GM23248 (cell line): ENCODE results near the gene PCBP1. TPM values are rescaled to one million over a fixed set of nuclear protein-coding genes. Genes with fewer than 3 reads are reported as not detected.

Source experiments
- DNase-seq: peaks from one replicate; pipeline ENCODE4 v3.0.0-alpha.2; 2015
- H2AFZ ChIP-seq: fragments of 200-600 bp; sonication (generic); 2 replicates; pipeline ENCODE4 v1.6.1; 2016; ENCODE audit warnings: antibody characterized with exemption
- H3F3A ChIP-seq: fragments of 200-600 bp; sonication (generic); 2 replicates; pipeline ENCODE4 v1.6.1; 2016; ENCODE audit warnings: mild to moderate bottlenecking, antibody characterized with exemption, mixed run types; ENCODE audit not compliant: insufficient read depth
- H3K27ac ChIP-seq: fragments of 200-600 bp; sonication (generic); 2 replicates; pipeline ENCODE4 v1.5.1; 2016; ENCODE audit warnings: mild to moderate bottlenecking
- H3K27me3 ChIP-seq: fragments of 200-600 bp; sonication (generic); replicated peaks from 2 replicates; pipeline ENCODE4 v1.6.1; 2016; ENCODE audit warnings: mild to moderate bottlenecking; ENCODE audit not compliant: insufficient read depth
- H3K36me3 ChIP-seq: fragments of 200-600 bp; sonication (generic); 2 replicates; pipeline ENCODE4 v1.6.1; 2016; ENCODE audit warnings: low read depth, mild to moderate bottlenecking
- H3K4me1 ChIP-seq: fragments of 200-600 bp; sonication (generic); 2 replicates; pipeline ENCODE4 v1.6.1; 2016; ENCODE audit warnings: mild to moderate bottlenecking; ENCODE audit not compliant: insufficient read depth
- H3K4me2 ChIP-seq: fragments of 200-600 bp; sonication (generic); one replicate; pipeline ENCODE4 v1.6.1; 2016; ENCODE audit warnings: mild to moderate bottlenecking; ENCODE audit not compliant: unreplicated experiment
- H3K4me3 ChIP-seq: fragments of 200-600 bp; sonication (generic); 2 replicates; pipeline ENCODE4 v1.5.1; 2016; ENCODE audit warnings: mild to moderate bottlenecking
- H3K79me2 ChIP-seq: fragments of 200-600 bp; sonication (generic); 2 replicates; pipeline ENCODE4 v1.6.1; 2016; ENCODE audit warnings: mild to moderate bottlenecking; ENCODE audit not compliant: insufficient read depth
- H3K9ac ChIP-seq: fragments of 200-600 bp; sonication (generic); 2 replicates; pipeline ENCODE4 v1.6.1; 2016; ENCODE audit warnings: mild to moderate bottlenecking
- H3K9me2 ChIP-seq: fragments of 200-600 bp; sonication (generic); 2 replicates; pipeline ENCODE4 v1.6.1; 2016; ENCODE audit warnings: mixed run types, mild to moderate bottlenecking, moderate library complexity; ENCODE audit not compliant: insufficient read depth
- H3K9me3 ChIP-seq: fragments of 200-600 bp; sonication (generic); one replicate; pipeline ENCODE4 v1.6.1; 2017; ENCODE audit warnings: low read depth
- H4K20me1 ChIP-seq: fragments of 200-600 bp; sonication (generic); 2 replicates; pipeline ENCODE4 v1.6.0; 2016; ENCODE audit not compliant: insufficient read depth
- EZH2 ChIP-seq: fragments of 200-600 bp; sonication (generic); IDR thresholded peaks from 2 replicates; pipeline ENCODE4 v1.6.1; 2018; ENCODE audit warnings: antibody characterized with exemption, mild to moderate bottlenecking; ENCODE audit not compliant: insufficient read depth, poor library complexity, severe bottlenecking
- EZH2phosphoT487 ChIP-seq: fragments of 200-600 bp; sonication (generic); IDR thresholded peaks from 2 replicates; pipeline ENCODE4 v1.6.1; 2018; ENCODE audit warnings: antibody characterized with exemption, moderate library complexity, mild to moderate bottlenecking, low read depth; ENCODE audit not compliant: insufficient read depth
- WGBS, 2 experiments: methylation state at CpG; one replicate each; pipeline ENCODE4 v1.1.6; 2015 to 2017; ENCODE audit warnings: low lambda C conversion rate in 2 of 2, low coverage in 1 of 2; ENCODE audit errors: missing lambda C conversion rate in 2 of 2; 5-methylcytosine and 5-hydroxymethylcytosine counted together
- in situ Hi-C: fragments of 300-500 bp; cut with MboI; formaldehyde crosslinking; loops from 2 replicates; pipeline ENCODE4 v1.15.0; 2020
- polyA plus RNA-seq: library from polyadenylated mRNA; unstranded; fragments of >200 nt; fragmentation: Nextera tagmentation; extraction: Ambion mirVana; gene quantifications from 2 replicates; pipeline ENCODE4 v1.2.1, GENCODE V29; 2016
- total RNA-seq: library from RNA; depleted of rRNA; stranded (reverse); fragments of >200 nt; shearing (Covaris generic); gene quantifications from 2 replicates; pipeline ENCODE4 v1.2.3, GENCODE V29; 2014

The PCBP1 gene
- total and polyA plus RNA-seq, 2 experiments from 2014 or later = 29.8 to 167 TPM

DNA sequence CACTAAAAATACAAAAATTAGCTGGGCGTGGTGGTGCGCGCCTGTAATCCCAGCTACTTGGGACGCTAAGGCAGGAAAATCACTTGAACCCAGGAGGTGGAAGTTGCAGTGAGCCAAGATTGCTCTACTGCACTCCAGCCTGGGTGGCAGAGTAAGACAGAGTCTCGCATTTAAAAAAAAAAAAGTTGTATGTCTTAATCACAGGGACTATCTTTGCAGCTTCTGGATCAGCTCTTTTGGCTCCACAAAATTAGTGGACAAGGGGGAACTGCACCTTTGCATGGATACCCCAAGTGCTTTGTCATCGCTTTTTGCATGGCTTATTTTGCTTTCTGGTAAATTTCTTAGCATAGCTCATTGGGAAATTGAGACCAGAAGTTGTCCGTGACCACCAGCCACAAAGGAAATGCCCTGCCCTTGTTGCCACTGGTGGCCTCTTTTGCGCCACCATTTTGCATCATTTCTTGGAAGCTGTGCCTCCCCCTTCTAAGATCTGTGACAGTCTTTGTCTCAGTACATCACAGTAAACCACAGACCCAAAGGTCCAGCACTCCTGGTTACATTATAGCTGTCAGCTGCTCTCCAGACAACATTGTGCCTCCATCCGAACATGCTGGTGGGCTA is 43.9 kb upstream of the PCBP1 start:
- in situ Hi-C loops = no loop called here
- TF ChIP-seq EZH2phosphoT487 (no peak), EZH2 (no peak)

DNA sequence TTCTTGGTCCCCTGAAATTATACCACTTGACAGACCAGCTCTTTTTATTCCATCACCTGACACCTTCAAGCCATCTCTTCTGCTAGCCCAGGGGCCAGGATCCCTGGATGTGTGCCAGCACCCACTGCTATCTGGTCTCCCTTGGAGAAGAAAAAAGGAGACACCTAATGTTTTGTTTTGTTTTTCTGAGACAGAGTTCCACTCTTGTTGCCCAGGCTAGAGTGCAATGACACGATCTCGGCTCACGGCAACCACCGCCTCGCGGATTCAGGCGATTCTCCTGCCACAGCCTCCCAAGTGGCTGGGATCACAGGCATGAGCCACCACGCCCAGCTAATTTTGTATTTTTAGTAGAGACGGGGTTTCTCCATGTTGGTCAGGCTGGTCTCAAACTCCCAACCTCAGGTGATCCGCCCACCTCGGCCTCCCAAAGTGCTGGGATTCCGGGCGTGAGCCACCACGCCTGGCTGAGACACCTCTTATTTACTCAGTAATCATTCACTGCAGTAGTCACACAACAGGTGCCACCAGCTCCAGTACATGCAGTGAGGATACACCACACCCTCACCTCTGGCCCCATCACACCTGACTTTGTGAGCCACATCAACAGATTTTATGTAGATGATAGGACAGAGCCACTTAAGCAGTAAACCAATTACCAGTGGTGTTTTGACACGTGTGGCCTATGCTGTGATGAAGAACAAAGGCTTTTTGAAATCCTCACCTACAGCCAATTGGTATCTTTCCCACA is 42.8 kb upstream of the PCBP1 start:
- H3K36me3 ChIP-seq = no peaks in the 10 kb centered on the region; the same call in 1 of the 2 replicates
- H3K9ac ChIP-seq = no peak overlapping the region
- no peak overlapping the region for H2AFZ ChIP-seq
- no peaks in the 10 kb centered on the region for H3K27me3 ChIP-seq
- 96% methylated on average over 14 to 15 of the region's 15 CpGs for WGBS, 2 experiments
- in situ Hi-C loops = no loop called here
- H4K20me1 ChIP-seq = no peaks in the 10 kb centered on the region
- 0 out of 2 replicates have a peak, but pooled peaks cover 3% of the 10 kb centered on the region for H3K9me2 ChIP-seq
- H3K27ac ChIP-seq = no peak overlapping the region
- peaks cover 15% of the 10 kb centered on the region for H3F3A ChIP-seq
- no peaks in the 10 kb centered on the region for H3K79me2 ChIP-seq
- peaks cover 14% of the 10 kb centered on the region for H3K4me1 ChIP-seq
- no peak overlapping the region for H3K4me3 ChIP-seq
- H3K4me2 ChIP-seq = no peak overlapping the region
- no peak for TF ChIP-seq EZH2phosphoT487
- H3K9me3 ChIP-seq = no peaks in the 10 kb centered on the region
- DNase-seq = no peak

More for the DNA sequence above, 43.9 kb upstream of the PCBP1 start:
- Histone ChIP-seq H3K36me3 (no peaks in the 10 kb centered on the region; the same call in 1 of the 2 replicates), H3F3A (peaks cover 15% of the 10 kb centered on the region), H3K9me2 (0 out of 2 replicates have a peak, but pooled peaks cover 3% of the 10 kb centered on the region), H2AFZ (no peak overlapping the region), H3K27ac (no peak overlapping the region), H4K20me1 (no peaks in the 10 kb centered on the region), H3K79me2 (no peaks in the 10 kb centered on the region), H3K9ac (no peak overlapping the region), H3K9me3 (no peaks in the 10 kb centered on the region), H3K4me2 (no peak overlapping the region), H3K27me3 (no peaks in the 10 kb centered on the region), H3K4me3 (no peak overlapping the region), H3K4me1 (peaks cover 14% of the 10 kb centered on the region)
- 98 to 99% methylated on average over 9 of the region's 9 CpGs for WGBS, 2 experiments
- DNase-seq = no peak

DNA sequence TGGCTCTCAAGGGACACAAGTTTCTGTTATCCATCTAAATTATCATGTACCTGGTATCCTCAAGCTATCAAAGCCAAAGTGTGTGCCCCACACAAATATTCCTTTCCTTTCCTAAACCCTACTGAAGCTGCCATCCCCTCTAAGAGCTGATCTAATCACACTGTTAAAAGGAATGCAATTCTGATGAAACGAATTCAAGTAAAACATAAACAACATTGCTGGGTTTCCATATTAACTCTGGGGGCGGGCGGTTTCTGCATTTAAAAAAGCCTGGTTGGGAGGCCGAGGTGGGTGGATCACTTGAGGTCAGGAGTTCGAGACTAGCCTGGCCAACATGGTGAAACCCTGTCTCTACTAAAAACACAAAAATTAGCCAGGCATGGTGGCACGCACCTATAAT is 41.9 kb upstream of the PCBP1 start:
- Histone ChIP-seq H3K27ac (no peak overlapping the region), H3K4me3 (no peak overlapping the region), H3K27me3 (no peaks in the 10 kb centered on the region), H3K79me2 (no peaks in the 10 kb centered on the region), H4K20me1 (no peaks in the 10 kb centered on the region), H3K9me2 (0 out of 2 replicates have a peak, but pooled peaks cover 3% of the 10 kb centered on the region), H3F3A (peaks cover 15% of the 10 kb centered on the region), H3K4me1 (peaks cover 14% of the 10 kb centered on the region), H3K36me3 (no peaks in the 10 kb centered on the region; the same call in 1 of the 2 replicates), H2AFZ (no peak overlapping the region), H3K4me2 (no peak overlapping the region), H3K9ac (no peak overlapping the region), H3K9me3 (no peaks in the 10 kb centered on the region)
- DNase-seq = no peak
- 87 to 91% methylated on average over 6 of the region's 6 CpGs for WGBS, 2 experiments
- in situ Hi-C loops = no loop called here
- TF ChIP-seq EZH2 = no peak
- no peak for TF ChIP-seq EZH2phosphoT487

DNA sequence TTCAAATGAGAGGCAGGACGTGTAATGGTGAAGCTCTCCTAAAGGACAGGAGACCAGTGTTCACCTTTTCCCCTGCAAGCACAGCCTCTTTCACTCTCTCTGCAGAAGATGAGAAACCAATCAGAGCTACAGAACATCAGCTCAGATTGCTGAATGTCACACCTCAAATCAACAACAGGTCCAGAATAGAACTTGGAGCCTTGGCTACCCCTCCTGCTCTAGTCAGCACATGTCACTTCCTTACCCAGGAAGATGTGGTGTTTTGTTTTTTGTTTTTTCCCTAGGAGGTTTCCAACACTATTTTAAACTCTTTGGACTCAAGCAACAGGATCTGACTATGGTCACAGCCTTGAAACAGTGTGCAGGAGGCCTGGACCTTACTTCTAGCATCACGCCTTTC is 41.3 kb upstream of the PCBP1 start:
- Histone ChIP-seq H3K4me2 (no peak overlapping the region), H3K9ac (no peak overlapping the region), H3K9me3 (no peaks in the 10 kb centered on the region), H3F3A (peaks cover 13% of the 10 kb centered on the region), H3K4me1 (peaks cover 12% of the 10 kb centered on the region), H3K36me3 (no peaks in the 10 kb centered on the region; the same call in 1 of the 2 replicates), H3K9me2 (0 out of 2 replicates have a peak, but pooled peaks cover under 1% of the 10 kb centered on the region), H3K79me2 (no peaks in the 10 kb centered on the region), H3K27me3 (no peaks in the 10 kb centered on the region), H3K4me3 (no peak overlapping the region), H2AFZ (no peak overlapping the region), H3K27ac (no peak overlapping the region), H4K20me1 (no peaks in the 10 kb centered on the region)
- WGBS, 2 experiments = 98 to 100% methylated on average over 2 of the region's 2 CpGs
- DNase-seq = no peak
- TF ChIP-seq EZH2 = no peak
- no peak for TF ChIP-seq EZH2phosphoT487
- in situ Hi-C loops = no loop called here
